HepG2 (cell line): ENCODE results near the gene ALG8. TPM values are rescaled to one million over a fixed set of nuclear protein-coding genes. Genes with fewer than 3 reads are reported as not detected.
A peak's percentile ranks its signal among the peaks of the same experiment; 100 is the strongest.

Source experiments
- ARNT2 ChIP-seq: sonication (generic); formaldehyde crosslinking; IDR thresholded peaks from 2 replicates; pipeline ENCODE4 v1.8.0; 2022; ENCODE audit warnings: mild to moderate bottlenecking, low read depth, missing genetic modification reagents, moderate library complexity
- HBP1 ChIP-seq: IDR thresholded peaks from 2 replicates; pipeline ENCODE4 v1.6.1; 2016; ENCODE audit warnings: low read depth, control low read depth
- HES4 ChIP-seq: sonication (generic); formaldehyde crosslinking; IDR thresholded peaks from 2 replicates; pipeline ENCODE4 v1.9.0; 2021; ENCODE audit warnings: mild to moderate bottlenecking, missing genetic modification reagents, borderline replicate concordance
- NAIF1 ChIP-seq: sonication (generic); formaldehyde crosslinking; IDR thresholded peaks from 2 replicates; pipeline ENCODE4 v1.5.0; 2020; ENCODE audit warnings: mild to moderate bottlenecking, missing genetic modification reagents, borderline replicate concordance
- SMAD1 ChIP-seq: sonication (generic); formaldehyde crosslinking; IDR thresholded peaks from 2 replicates; pipeline ENCODE4 v1.4.0; 2020; ENCODE audit warnings: missing genetic modification reagents, low read depth, mild to moderate bottlenecking, borderline replicate concordance
- U2AF1 ChIP-seq: fragments of 200-400 bp; formaldehyde crosslinking; optimal IDR thresholded peaks from 2 replicates; pipeline ENCODE3; 2017; ENCODE audit warnings: mild to moderate bottlenecking, low read depth, low read length
- ZBTB3 ChIP-seq: sonication (generic); formaldehyde crosslinking; IDR thresholded peaks from 2 replicates; pipeline ENCODE4 v1.4.0; 2020; ENCODE audit warnings: low read depth, mild to moderate bottlenecking, moderate library complexity, missing genetic modification reagents, borderline replicate concordance
- ZMAT5 ChIP-seq: sonication (generic); formaldehyde crosslinking; IDR thresholded peaks from 2 replicates; pipeline ENCODE4 v1.5.0; 2020; ENCODE audit warnings: mild to moderate bottlenecking, low read depth, missing genetic modification reagents, borderline replicate concordance
- ZNF460 ChIP-seq: sonication (generic); formaldehyde crosslinking; IDR thresholded peaks from 2 replicates; pipeline ENCODE4 v1.5.1; 2020; ENCODE audit warnings: missing genetic modification reagents, mild to moderate bottlenecking, borderline replicate concordance
- ZNF574 ChIP-seq: sonication (generic); formaldehyde crosslinking; IDR thresholded peaks from 2 replicates; pipeline ENCODE4 v1.4.0; 2020; ENCODE audit warnings: missing genetic modification reagents
- ZNF691 ChIP-seq: sonication (generic); formaldehyde crosslinking; IDR thresholded peaks from 2 replicates; pipeline ENCODE4 v1.4.0; 2020; ENCODE audit warnings: missing genetic modification reagents, low read depth, mild to moderate bottlenecking, borderline replicate concordance
- ZNF713 ChIP-seq: sonication (generic); formaldehyde crosslinking; IDR thresholded peaks from 2 replicates; pipeline ENCODE4 v1.4.0; 2020; ENCODE audit warnings: mild to moderate bottlenecking, missing genetic modification reagents
- ZNF781 ChIP-seq: sonication (generic); formaldehyde crosslinking; IDR thresholded peaks from 2 replicates; pipeline ENCODE4 v1.5.1; 2020; ENCODE audit warnings: borderline replicate concordance, mild to moderate bottlenecking, missing genetic modification reagents; ENCODE audit errors: not compliant biosample characterization
- ZNF792 ChIP-seq: IDR thresholded peaks from 2 replicates; pipeline ENCODE4 v1.6.1; 2016
- polyA plus RNA-seq, 8 experiments: library from polyadenylated mRNA; depleted of rRNA in 3 of 8; stranded (reverse) in 7 of 8; unstranded in 1 of 8; fragments of >200 nt; fragmentation: Illumina TruSeq in 4 of 8; extraction: Trizol in 4 of 8; gene quantifications; 2 replicates each; pipeline versions ENCODE4 v1.2.1 to v1.2.3, GENCODE V29; 2011 to 2016; ENCODE audit warnings: low read depth in 4 of 8, missing spikeins in 1 of 8, mixed read lengths in 1 of 8; ENCODE audit not compliant: insufficient read depth in 1 of 8
- total RNA-seq, 5 experiments: library from RNA; depleted of rRNA; stranded (reverse); fragments of >200 nt; fragmentation: Illumina TruSeq; extraction: Trizol; gene quantifications; 2 replicates each; pipeline ENCODE4 v1.2.3, GENCODE V29; 2016; ENCODE audit warnings: low read depth in 1 of 5
- TF ChIP-seq, protein P1 (sequence below): sonication (generic); formaldehyde crosslinking; IDR thresholded peaks from 2 replicates; pipeline ENCODE4; 2020; ENCODE audit warnings: missing genetic modification reagents, mild to moderate bottlenecking, borderline replicate concordance
- TF ChIP-seq, protein P2 (sequence below): sonication (generic); formaldehyde crosslinking; IDR thresholded peaks from 2 replicates; pipeline ENCODE4 v1.9.0; 2022; ENCODE audit warnings: missing genetic modification reagents, mild to moderate bottlenecking, borderline replicate concordance

Gene ALG8
- total and polyA plus RNA-seq, 2 of the 13 experiments (the other 11 are each of a cell fraction or from before 2014, with no cell fraction given): 75.8 to 88.0 TPM

- TF ChIP-seq ZNF574 (CRISPR knock-in tag): peak; percentile 96
- TF ChIP-seq ZNF691 (CRISPR knock-in tag): peak; percentile 93
- peak; percentile 96 for TF ChIP-seq HES4
- no peak; the same call in 1 of the 2 replicates for TF ChIP-seq ARNT2 (CRISPR knock-in tag)
- peak; percentile 44; the same call in 1 of the 2 replicates for TF ChIP-seq ZNF460
- TF ChIP-seq ZNF781 (CRISPR knock-in tag): peak; percentile 63
- TF ChIP-seq NAIF1 (CRISPR knock-in tag): no peak
- peak; percentile 72 for TF ChIP-seq U2AF1
- no peak for TF ChIP-seq ZBTB3
- TF ChIP-seq ZNF792 (CRISPR knock-in tag): peak; percentile 80
- no peak for TF ChIP-seq ZNF713
- TF ChIP-seq, protein P1, sequence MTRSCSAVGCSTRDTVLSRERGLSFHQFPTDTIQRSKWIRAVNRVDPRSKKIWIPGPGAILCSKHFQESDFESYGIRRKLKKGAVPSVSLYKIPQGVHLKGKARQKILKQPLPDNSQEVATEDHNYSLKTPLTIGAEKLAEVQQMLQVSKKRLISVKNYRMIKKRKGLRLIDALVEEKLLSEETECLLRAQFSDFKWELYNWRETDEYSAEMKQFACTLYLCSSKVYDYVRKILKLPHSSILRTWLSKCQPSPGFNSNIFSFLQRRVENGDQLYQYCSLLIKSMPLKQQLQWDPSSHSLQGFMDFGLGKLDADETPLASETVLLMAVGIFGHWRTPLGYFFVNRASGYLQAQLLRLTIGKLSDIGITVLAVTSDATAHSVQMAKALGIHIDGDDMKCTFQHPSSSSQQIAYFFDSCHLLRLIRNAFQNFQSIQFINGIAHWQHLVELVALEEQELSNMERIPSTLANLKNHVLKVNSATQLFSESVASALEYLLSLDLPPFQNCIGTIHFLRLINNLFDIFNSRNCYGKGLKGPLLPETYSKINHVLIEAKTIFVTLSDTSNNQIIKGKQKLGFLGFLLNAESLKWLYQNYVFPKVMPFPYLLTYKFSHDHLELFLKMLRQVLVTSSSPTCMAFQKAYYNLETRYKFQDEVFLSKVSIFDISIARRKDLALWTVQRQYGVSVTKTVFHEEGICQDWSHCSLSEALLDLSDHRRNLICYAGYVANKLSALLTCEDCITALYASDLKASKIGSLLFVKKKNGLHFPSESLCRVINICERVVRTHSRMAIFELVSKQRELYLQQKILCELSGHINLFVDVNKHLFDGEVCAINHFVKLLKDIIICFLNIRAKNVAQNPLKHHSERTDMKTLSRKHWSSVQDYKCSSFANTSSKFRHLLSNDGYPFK: peak; percentile 83; the same call in 1 of the 2 replicates
- peak; percentile 95 for TF ChIP-seq HBP1 (CRISPR knock-in tag)
- TF ChIP-seq ZMAT5 (CRISPR knock-in tag): no peak
- TF ChIP-seq, protein P2, sequence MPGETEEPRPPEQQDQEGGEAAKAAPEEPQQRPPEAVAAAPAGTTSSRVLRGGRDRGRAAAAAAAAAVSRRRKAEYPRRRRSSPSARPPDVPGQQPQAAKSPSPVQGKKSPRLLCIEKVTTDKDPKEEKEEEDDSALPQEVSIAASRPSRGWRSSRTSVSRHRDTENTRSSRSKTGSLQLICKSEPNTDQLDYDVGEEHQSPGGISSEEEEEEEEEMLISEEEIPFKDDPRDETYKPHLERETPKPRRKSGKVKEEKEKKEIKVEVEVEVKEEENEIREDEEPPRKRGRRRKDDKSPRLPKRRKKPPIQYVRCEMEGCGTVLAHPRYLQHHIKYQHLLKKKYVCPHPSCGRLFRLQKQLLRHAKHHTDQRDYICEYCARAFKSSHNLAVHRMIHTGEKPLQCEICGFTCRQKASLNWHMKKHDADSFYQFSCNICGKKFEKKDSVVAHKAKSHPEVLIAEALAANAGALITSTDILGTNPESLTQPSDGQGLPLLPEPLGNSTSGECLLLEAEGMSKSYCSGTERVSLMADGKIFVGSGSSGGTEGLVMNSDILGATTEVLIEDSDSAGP: peak; percentile 94
- TF ChIP-seq SMAD1 (CRISPR knock-in tag): no peak
Measured at GRCh38 chr11:78079232-78080083, 60.0 kb downstream of the ALG8 start, which contains the start of gene NDUFC2 (continued).
